Right lobe of liver (tissue), 6 donors: ENCODE measurements around the gene EYA2. TPM values are rescaled to one million over a fixed set of nuclear protein-coding genes. Genes with fewer than 3 reads are reported as not detected.
A peak's percentile ranks its signal among the peaks of the same experiment; 100 is the strongest.

Experiments used
- ATAC-seq, 4 donors: fragments of 200-7000 bp; cut with Tn5 transposase; one replicate each; pipeline ENCODE4 v1.9.1; 2020; ENCODE audit warnings: mild to moderate bottlenecking in 4 of 4, moderate library complexity in 4 of 4
- DNase-seq, 3 donors: peaks; one replicate each; pipeline ENCODE4 v3.0.0-alpha.2; 2020
- H3K27ac ChIP-seq, 3 donors: fragments of 200-600 bp; one replicate each; pipeline ENCODE4 v1.8.0; 2022
- H3K27me3 ChIP-seq, 2 donors: fragments of 200-600 bp; one replicate each; pipeline ENCODE4 v1.8.0; 2022
- H3K36me3 ChIP-seq, 4 donors: fragments of 200-600 bp; sonication (generic) in 1 of 4; one replicate each; pipeline versions ENCODE4 v1.5.1 to v1.8.0; 2017 to 2022; ENCODE audit warnings: control low read depth in 1 of 4
- H3K4me1 ChIP-seq, 4 donors: fragments of 200-600 bp; sonication (generic) in 1 of 4; one replicate each; pipeline versions ENCODE4 v1.5.1 to v1.8.0; 2017 to 2022; ENCODE audit warnings: control low read depth in 1 of 4
- H3K4me3 ChIP-seq, 3 donors: fragments of 200-600 bp; one replicate each; pipeline ENCODE4 v1.8.0; 2022
- H3K9me3 ChIP-seq, 4 donors: fragments of 200-600 bp; sonication (generic) in 1 of 4; one replicate each; pipeline versions ENCODE4 v1.5.1 to v1.8.0; 2017 to 2022; ENCODE audit warnings: control low read depth in 1 of 4
- CTCF ChIP-seq, 4 donors: fragments of 200-600 bp in 3 of 4; fragments of 450-650 bp in 1 of 4; IDR thresholded peaks; one replicate each; pipeline versions ENCODE4 v1.5.1 to v1.8.0; 2016 to 2022; ENCODE audit warnings: antibody characterized with exemption in 4 of 4, mild to moderate bottlenecking in 2 of 4
- POLR2A ChIP-seq: fragments of 450-650 bp; IDR thresholded peaks from one replicate; pipeline ENCODE4 v1.6.1; 2017; ENCODE audit warnings: antibody characterized with exemption, mild to moderate bottlenecking
- WGBS: methylation state at CpG from one replicate; pipeline ENCODE4 v1.1.6; 2018; ENCODE audit warnings: low coverage, low lambda C conversion rate; ENCODE audit not compliant: insufficient coverage; ENCODE audit errors: missing lambda C conversion rate; 5-methylcytosine and 5-hydroxymethylcytosine counted together
- intact Hi-C, 2 donors: fragments of 100-400 bp; cut with DNase I; formaldehyde crosslinking; loops; one replicate each; pipeline versions ENCODE4 v1.11.2 to v1.14.1; 2022
- total RNA-seq, 6 experiments: library from RNA; depleted of rRNA in 2 of 6; stranded (reverse); fragments of >200 nt in 2 of 6; fragmentation: NEBNext Ultra II Directional in 3 of 6; extraction: Animal tissue kit (Norgen Biotek cat#: 25700) in 3 of 6; gene quantifications; one replicate each; pipeline versions ENCODE4 v1.1.0 to v1.2.4, GENCODE V29; 2016 to 2023
- donor health status: DM: no; HTN: yes; CAD: no.
- donor health status: DM: no; HTN: no; CAD: no.
- donor health status: DM: no; HTN: no; CAD: no.
- donor health status: DM: no; HTN: yes; CAD: no.
- donor health status: DM: no; HTN: yes; CAD: no.

The EYA2 gene
- total RNA-seq, 6 experiments from 2014 or later: 0.12 to 3.0 (median 0.49) TPM

GRCh38 chr20:46954490-46955038 is 59.9 kb downstream of the EYA2 start:
- Histone ChIP-seq H3K9me3 (no peaks in the 10 kb centered on the region), H3K36me3 (no peaks in the 10 kb centered on the region), H3K27me3 (no peaks in the 10 kb centered on the region), H3K4me1 (no peaks in the 10 kb centered on the region), H3K4me3 (no peak overlapping the region), H3K27ac (no peak overlapping the region)
- 64% methylated on average over 12 of the region's 15 CpGs for WGBS
- DNase-seq (no peak), ATAC-seq (no peak)
- intact Hi-C loops: no loop called here
- TF ChIP-seq CTCF (IDR thresholded peaks at IDR 0.05) (no peak), POLR2A (no peak)

- Histone ChIP-seq H3K27me3 (no peaks in the 10 kb centered on the region), H3K4me1 (no peaks in the 10 kb centered on the region), H3K4me3 (no peak overlapping the region), H3K9me3 (no peaks in the 10 kb centered on the region), H3K36me3 (no peaks in the 10 kb centered on the region), H3K27ac (no peak overlapping the region)
- no peak for DNase-seq
- WGBS: 63% methylated on average over 2 of the region's 2 CpGs
- intact Hi-C loops: no loop called here
- TF ChIP-seq CTCF (IDR thresholded peaks at IDR 0.05) (no peak), POLR2A (no peak)
- ATAC-seq: no peak
Measured at GRCh38 chr20:46955601-46956556, 61.2 kb downstream of the EYA2 start.

GRCh38 chr20:46959081-46959692 is 64.5 kb downstream of the EYA2 start:
- ATAC-seq: peak in 1 of 4 donors; percentile 74
- DNase-seq: no peak
- intact Hi-C loops: no loop called here
- no peaks in the 10 kb centered on the region for H3K4me1 ChIP-seq
- no peak overlapping the region for H3K4me3 ChIP-seq
- WGBS: 74% methylated on average over 9 of the region's 13 CpGs
- no peak overlapping the region for H3K27ac ChIP-seq
- no peaks in the 10 kb centered on the region for H3K36me3 ChIP-seq
- no peaks in the 10 kb centered on the region for H3K27me3 ChIP-seq
- no peaks in the 10 kb centered on the region for H3K9me3 ChIP-seq
- no peak for TF ChIP-seq POLR2A
- no peak for TF ChIP-seq CTCF (IDR thresholded peaks at IDR 0.05)

GRCh38 chr20:46959821-46960220 is 65.2 kb downstream of the EYA2 start:
- Histone ChIP-seq H3K27me3 (no peaks in the 10 kb centered on the region), H3K4me1 (no peaks in the 10 kb centered on the region), H3K4me3 (no peak overlapping the region), H3K9me3 (no peaks in the 10 kb centered on the region), H3K36me3 (no peaks in the 10 kb centered on the region), H3K27ac (no peak overlapping the region)
- ATAC-seq (no peak), DNase-seq (no peak)
- WGBS: 69% methylated on average over 9 of the region's 9 CpGs
- no peak for TF ChIP-seq CTCF (IDR thresholded peaks at IDR 0.05)
- no peak for TF ChIP-seq POLR2A
- intact Hi-C loops: no loop called here
